ENCODE results near the gene CASP7. TPM values are rescaled to one million over a fixed set of nuclear protein-coding genes. Genes with fewer than 3 reads are reported as not detected.

CASP7 gene
- total RNA-seq, 1 donor from 2014 or later, result 9.9 TPM

- Histone ChIP-seq H3K27ac (replicated peaks) (no peak overlapping the region), H3K4me3 (no peak overlapping the region), H3K36me3 (peaks cover 2% of the 10 kb centered on the region), H3K9me3 (replicated peaks) (no peaks in the 10 kb centered on the region), H3K27me3 (ENCODE audit: low read depth) (no peaks in the 10 kb centered on the region), H3K4me1 (peaks cover 56% of the 10 kb centered on the region)
- no peak for DNase-seq
- intact Hi-C loops (cut with micrococcal nuclease), result loop anchor here (10.0 kb wide), 1 partner anchor 398 kb away; no protein-coding TSS in a partner anchor
- TF ChIP-seq CTCF (IDR thresholded peaks at IDR 0.05; ENCODE audit: borderline replicate concordance), result no peak
These were observed 26.9 kb downstream of the CASP7 start for GRCh38 chr10:113706623-113707022.

GRCh38 chr10:113708640-113709039 lies 28.9 kb downstream of the CASP7 start:
- DNase-seq, result no peak
- intact Hi-C loops (cut with micrococcal nuclease), result loop anchor here (10.0 kb wide), 1 partner anchor 396 kb away; no protein-coding TSS in a partner anchor
- TF ChIP-seq CTCF (IDR thresholded peaks at IDR 0.05; ENCODE audit: borderline replicate concordance), result no peak
- H3K27me3 ChIP-seq (ENCODE audit: low read depth), result no peaks in the 10 kb centered on the region
- H3K4me1 ChIP-seq, result peaks cover 59% of the 10 kb centered on the region
- H3K27ac ChIP-seq (replicated peaks), result no peak overlapping the region
- H3K4me3 ChIP-seq, result no peak overlapping the region
- no peaks in the 10 kb centered on the region for H3K9me3 ChIP-seq (replicated peaks)
- no peaks in the 10 kb centered on the region for H3K36me3 ChIP-seq

- no peak for DNase-seq
- intact Hi-C loops (cut with micrococcal nuclease), result loop anchor here (10.0 kb wide), 1 partner anchor 395 kb away; no protein-coding TSS in a partner anchor
- no peak overlapping the region for H3K4me3 ChIP-seq
- no peak for TF ChIP-seq CTCF (IDR thresholded peaks at IDR 0.05; ENCODE audit: borderline replicate concordance)
- no peak overlapping the region for H3K27ac ChIP-seq (replicated peaks)
- no peaks in the 10 kb centered on the region for H3K36me3 ChIP-seq
- H3K27me3 ChIP-seq (ENCODE audit: low read depth), result no peaks in the 10 kb centered on the region
- no peaks in the 10 kb centered on the region for H3K9me3 ChIP-seq (replicated peaks)
- peaks cover 59% of the 10 kb centered on the region for H3K4me1 ChIP-seq
These were observed 29.6 kb downstream of the CASP7 start for GRCh38 chr10:113709221-113709838.

- intact Hi-C loops (cut with micrococcal nuclease), result no loop called here
- Histone ChIP-seq H3K4me3 (no peak overlapping the region), H3K27me3 (ENCODE audit: low read depth) (no peaks in the 10 kb centered on the region), H3K9me3 (replicated peaks) (no peaks in the 10 kb centered on the region), H3K27ac (replicated peaks) (no peak overlapping the region), H3K36me3 (no peaks in the 10 kb centered on the region), H3K4me1 (peaks cover 47% of the 10 kb centered on the region)
- no peak for DNase-seq
- no peak for TF ChIP-seq CTCF (IDR thresholded peaks at IDR 0.05; ENCODE audit: borderline replicate concordance)
These were observed 31.4 kb downstream of the CASP7 start for GRCh38 chr10:113711142-113711541.

- H3K27me3 ChIP-seq (ENCODE audit: low read depth), result no peaks in the 10 kb centered on the region
- no peak for TF ChIP-seq CTCF (IDR thresholded peaks at IDR 0.05; ENCODE audit: borderline replicate concordance)
- DNase-seq, result no peak
- intact Hi-C loops (cut with micrococcal nuclease), result no loop called here
- peaks cover under 1% of the 10 kb centered on the region for H3K36me3 ChIP-seq
- peaks cover 39% of the 10 kb centered on the region for H3K4me1 ChIP-seq
- no peak overlapping the region for H3K27ac ChIP-seq (replicated peaks)
- H3K4me3 ChIP-seq, result no peak overlapping the region
- H3K9me3 ChIP-seq (replicated peaks), result no peaks in the 10 kb centered on the region
These were observed 32.3 kb downstream of the CASP7 start for GRCh38 chr10:113712024-113712423.
